ENCODE measurements around the gene CD200R1. TPM values are rescaled to one million over a fixed set of nuclear protein-coding genes. Genes with fewer than 3 reads are reported as not detected.

Gene CD200R1
- total and polyA plus RNA-seq, 2 experiments from 2014 or later = 0.18 to 0.28 TPM

DNA sequence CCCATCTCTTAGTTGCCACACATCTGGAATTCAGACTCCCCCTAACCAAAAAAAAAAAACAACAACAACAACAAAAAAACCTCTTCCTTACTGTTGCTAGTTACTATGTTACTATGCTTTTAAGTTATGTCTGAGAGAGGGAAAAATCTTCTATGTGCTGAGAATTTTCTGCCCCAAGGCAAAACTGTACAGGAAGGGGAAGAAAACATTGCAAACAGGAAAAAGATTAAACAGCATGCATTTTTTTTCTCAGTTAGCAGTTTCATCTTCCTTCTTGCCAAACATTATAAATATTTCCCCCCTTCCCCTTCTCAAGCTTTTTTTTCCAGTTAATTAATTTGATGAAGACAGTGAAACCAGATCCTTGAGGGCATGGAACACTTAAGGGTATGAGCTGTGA, 1.1 kb upstream of the CD200R1 start:
- TF ChIP-seq ZNF114 (CRISPR knock-in tag; IDR thresholded peaks at IDR 0.05) (no peak), CREB1 (CRISPR knock-in tag; IDR thresholded peaks at IDR 0.05; ENCODE audit: low read depth) (no peak), POLR2AphosphoS5 (IDR thresholded peaks at IDR 0.05; ENCODE audit: low read depth) (no peak), STAT1 (IDR thresholded peaks at IDR 0.05; ENCODE audit: unreplicated experiment) (no peak), JUNB (IDR thresholded peaks at IDR 0.05; ENCODE audit: unreplicated experiment) (no peak), EZH2phosphoT487 (IDR thresholded peaks at IDR 0.05; ENCODE audit: unreplicated experiment) (no peak), ZNF331 (CRISPR knock-in tag; IDR thresholded peaks at IDR 0.05; ENCODE audit: low read depth) (no peak), NANOG (IDR thresholded peaks at IDR 0.05; ENCODE audit: borderline replicate concordance) (no peak)
- TF ChIP-seq, protein P1, sequence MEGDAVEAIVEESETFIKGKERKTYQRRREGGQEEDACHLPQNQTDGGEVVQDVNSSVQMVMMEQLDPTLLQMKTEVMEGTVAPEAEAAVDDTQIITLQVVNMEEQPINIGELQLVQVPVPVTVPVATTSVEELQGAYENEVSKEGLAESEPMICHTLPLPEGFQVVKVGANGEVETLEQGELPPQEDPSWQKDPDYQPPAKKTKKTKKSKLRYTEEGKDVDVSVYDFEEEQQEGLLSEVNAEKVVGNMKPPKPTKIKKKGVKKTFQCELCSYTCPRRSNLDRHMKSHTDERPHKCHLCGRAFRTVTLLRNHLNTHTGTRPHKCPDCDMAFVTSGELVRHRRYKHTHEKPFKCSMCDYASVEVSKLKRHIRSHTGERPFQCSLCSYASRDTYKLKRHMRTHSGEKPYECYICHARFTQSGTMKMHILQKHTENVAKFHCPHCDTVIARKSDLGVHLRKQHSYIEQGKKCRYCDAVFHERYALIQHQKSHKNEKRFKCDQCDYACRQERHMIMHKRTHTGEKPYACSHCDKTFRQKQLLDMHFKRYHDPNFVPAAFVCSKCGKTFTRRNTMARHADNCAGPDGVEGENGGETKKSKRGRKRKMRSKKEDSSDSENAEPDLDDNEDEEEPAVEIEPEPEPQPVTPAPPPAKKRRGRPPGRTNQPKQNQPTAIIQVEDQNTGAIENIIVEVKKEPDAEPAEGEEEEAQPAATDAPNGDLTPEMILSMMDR (conservative IDR thresholded peaks at IDR 0.05; ENCODE audit: low read depth in 2 of 2) = no peak
- TF ChIP-seq, protein P2, sequence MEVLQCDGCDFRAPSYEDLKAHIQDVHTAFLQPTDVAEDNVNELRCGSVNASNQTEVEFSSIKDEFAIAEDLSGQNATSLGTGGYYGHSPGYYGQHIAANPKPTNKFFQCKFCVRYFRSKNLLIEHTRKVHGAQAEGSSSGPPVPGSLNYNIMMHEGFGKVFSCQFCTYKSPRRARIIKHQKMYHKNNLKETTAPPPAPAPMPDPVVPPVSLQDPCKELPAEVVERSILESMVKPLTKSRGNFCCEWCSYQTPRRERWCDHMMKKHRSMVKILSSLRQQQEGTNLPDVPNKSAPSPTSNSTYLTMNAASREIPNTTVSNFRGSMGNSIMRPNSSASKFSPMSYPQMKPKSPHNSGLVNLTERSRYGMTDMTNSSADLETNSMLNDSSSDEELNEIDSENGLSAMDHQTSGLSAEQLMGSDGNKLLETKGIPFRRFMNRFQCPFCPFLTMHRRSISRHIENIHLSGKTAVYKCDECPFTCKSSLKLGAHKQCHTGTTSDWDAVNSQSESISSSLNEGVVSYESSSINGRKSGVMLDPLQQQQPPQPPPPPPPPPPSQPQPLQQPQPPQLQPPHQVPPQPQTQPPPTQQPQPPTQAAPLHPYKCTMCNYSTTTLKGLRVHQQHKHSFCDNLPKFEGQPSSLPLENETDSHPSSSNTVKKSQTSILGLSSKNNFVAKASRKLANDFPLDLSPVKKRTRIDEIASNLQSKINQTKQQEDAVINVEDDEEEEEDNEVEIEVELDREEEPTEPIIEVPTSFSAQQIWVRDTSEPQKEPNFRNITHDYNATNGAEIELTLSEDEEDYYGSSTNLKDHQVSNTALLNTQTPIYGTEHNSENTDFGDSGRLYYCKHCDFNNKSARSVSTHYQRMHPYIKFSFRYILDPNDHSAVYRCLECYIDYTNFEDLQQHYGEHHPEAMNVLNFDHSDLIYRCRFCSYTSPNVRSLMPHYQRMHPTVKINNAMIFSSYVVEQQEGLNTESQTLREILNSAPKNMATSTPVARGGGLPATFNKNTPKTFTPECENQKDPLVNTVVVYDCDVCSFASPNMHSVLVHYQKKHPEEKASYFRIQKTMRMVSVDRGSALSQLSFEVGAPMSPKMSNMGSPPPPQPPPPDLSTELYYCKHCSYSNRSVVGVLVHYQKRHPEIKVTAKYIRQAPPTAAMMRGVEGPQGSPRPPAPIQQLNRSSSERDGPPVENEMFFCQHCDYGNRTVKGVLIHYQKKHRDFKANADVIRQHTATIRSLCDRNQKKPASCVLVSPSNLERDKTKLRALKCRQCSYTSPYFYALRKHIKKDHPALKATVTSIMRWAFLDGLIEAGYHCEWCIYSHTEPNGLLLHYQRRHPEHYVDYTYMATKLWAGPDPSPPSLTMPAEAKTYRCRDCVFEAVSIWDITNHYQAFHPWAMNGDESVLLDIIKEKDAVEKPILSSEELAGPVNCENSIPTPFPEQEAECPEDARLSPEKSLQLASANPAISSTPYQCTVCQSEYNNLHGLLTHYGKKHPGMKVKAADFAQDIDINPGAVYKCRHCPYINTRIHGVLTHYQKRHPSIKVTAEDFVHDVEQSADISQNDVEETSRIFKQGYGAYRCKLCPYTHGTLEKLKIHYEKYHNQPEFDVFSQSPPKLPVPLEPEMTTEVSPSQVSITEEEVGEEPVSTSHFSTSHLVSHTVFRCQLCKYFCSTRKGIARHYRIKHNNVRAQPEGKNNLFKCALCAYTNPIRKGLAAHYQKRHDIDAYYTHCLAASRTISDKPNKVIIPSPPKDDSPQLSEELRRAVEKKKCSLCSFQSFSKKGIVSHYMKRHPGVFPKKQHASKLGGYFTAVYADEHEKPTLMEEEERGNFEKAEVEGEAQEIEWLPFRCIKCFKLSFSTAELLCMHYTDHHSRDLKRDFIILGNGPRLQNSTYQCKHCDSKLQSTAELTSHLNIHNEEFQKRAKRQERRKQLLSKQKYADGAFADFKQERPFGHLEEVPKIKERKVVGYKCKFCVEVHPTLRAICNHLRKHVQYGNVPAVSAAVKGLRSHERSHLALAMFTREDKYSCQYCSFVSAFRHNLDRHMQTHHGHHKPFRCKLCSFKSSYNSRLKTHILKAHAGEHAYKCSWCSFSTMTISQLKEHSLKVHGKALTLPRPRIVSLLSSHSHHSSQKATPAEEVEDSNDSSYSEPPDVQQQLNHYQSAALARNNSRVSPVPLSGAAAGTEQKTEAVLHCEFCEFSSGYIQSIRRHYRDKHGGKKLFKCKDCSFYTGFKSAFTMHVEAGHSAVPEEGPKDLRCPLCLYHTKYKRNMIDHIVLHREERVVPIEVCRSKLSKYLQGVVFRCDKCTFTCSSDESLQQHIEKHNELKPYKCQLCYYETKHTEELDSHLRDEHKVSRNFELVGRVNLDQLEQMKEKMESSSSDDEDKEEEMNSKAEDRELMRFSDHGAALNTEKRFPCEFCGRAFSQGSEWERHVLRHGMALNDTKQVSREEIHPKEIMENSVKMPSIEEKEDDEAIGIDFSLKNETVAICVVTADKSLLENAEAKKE (CRISPR knock-in tag; IDR thresholded peaks at IDR 0.05) = no peak
- TF ChIP-seq, protein P3, sequence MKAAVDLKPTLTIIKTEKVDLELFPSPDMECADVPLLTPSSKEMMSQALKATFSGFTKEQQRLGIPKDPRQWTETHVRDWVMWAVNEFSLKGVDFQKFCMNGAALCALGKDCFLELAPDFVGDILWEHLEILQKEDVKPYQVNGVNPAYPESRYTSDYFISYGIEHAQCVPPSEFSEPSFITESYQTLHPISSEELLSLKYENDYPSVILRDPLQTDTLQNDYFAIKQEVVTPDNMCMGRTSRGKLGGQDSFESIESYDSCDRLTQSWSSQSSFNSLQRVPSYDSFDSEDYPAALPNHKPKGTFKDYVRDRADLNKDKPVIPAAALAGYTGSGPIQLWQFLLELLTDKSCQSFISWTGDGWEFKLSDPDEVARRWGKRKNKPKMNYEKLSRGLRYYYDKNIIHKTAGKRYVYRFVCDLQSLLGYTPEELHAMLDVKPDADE (IDR thresholded peaks at IDR 0.05) = no peak
- Mint-ChIP-seq H3K9me3 (no peaks in the 10 kb centered on the region), H3K27ac (no peak overlapping the region), H3K27me3 (ENCODE audit: insufficient read depth, low read depth, poor library complexity) (no peaks in the 10 kb centered on the region), H3K36me3 (ENCODE audit: low read depth) (no peaks in the 10 kb centered on the region), H3K4me3 (no peak overlapping the region), H3K4me1 (peaks cover 2% of the 10 kb centered on the region; the same call in 2 of the 3 replicates)
- H3K27me3 ChIP-seq (ENCODE audit: insufficient read depth) = no peaks in the 10 kb centered on the region
- no peaks in the 10 kb centered on the region for H4K20me1 ChIP-seq (replicated peaks; ENCODE audit: insufficient read depth)
- H3F3A ChIP-seq (replicated peaks; ENCODE audit: low read depth) = no peaks in the 10 kb centered on the region
- no peak overlapping the region for H3K4me2 ChIP-seq
- no peak overlapping the region for H2AFZ ChIP-seq
- no peaks in the 10 kb centered on the region for H3K4me1 ChIP-seq (ENCODE audit: insufficient read depth)
- H3K36me3 ChIP-seq (ENCODE audit: insufficient read depth) = no peaks in the 10 kb centered on the region
- H3K4me3 ChIP-seq = no peak overlapping the region
- no peak overlapping the region for H3K27ac ChIP-seq (ENCODE audit: low read depth)
- ATAC-seq (no peak), DNase-seq (ENCODE audit: low spot score) (no peak)
- H3K79me2 ChIP-seq (replicated peaks; ENCODE audit: insufficient read depth) = no peaks in the 10 kb centered on the region
- H3K9me2 ChIP-seq (ENCODE audit: insufficient read depth) = no peaks in the 10 kb centered on the region

Measured in GM23338 (cell line).